A673 (cell line): ENCODE measurements around the gene ADRA2C.

Source experiments
- EZH2 ChIP-seq: fragments of 200-600 bp; sonication (generic); IDR thresholded peaks from 2 replicates; pipeline ENCODE4 v1.6.1; 2017; ENCODE audit warnings: borderline replicate concordance, low read depth, mild to moderate bottlenecking, mixed read lengths, antibody characterized with exemption, low read length; ENCODE audit not compliant: poor library complexity, severe bottlenecking
- TF ChIP-seq, protein P1 (sequence below): fragments of 300-800, 200-600 bp; sonication (generic); conservative IDR thresholded peaks from 2 replicates; pipeline ENCODE4 v1.5.1; 2017; ENCODE audit warnings: low read depth, mild to moderate bottlenecking, antibody characterized with exemption, low read length, moderate library complexity, mixed read lengths

DNA sequence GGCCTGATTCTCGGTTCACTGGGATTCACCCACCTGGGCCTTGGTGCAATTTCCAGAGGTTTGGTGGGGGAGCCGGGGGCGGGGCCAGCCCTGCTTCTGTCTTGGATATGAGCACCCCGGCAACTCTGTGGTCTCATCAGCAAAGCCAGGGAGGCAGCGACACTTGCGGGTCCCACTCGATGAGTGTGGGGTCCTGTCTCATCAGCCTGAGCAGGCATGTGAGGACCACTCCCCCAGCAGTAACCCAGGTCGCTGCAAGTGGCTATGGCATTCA lies 19.0 kb downstream of the ADRA2C start:
- TF ChIP-seq, protein P1, sequence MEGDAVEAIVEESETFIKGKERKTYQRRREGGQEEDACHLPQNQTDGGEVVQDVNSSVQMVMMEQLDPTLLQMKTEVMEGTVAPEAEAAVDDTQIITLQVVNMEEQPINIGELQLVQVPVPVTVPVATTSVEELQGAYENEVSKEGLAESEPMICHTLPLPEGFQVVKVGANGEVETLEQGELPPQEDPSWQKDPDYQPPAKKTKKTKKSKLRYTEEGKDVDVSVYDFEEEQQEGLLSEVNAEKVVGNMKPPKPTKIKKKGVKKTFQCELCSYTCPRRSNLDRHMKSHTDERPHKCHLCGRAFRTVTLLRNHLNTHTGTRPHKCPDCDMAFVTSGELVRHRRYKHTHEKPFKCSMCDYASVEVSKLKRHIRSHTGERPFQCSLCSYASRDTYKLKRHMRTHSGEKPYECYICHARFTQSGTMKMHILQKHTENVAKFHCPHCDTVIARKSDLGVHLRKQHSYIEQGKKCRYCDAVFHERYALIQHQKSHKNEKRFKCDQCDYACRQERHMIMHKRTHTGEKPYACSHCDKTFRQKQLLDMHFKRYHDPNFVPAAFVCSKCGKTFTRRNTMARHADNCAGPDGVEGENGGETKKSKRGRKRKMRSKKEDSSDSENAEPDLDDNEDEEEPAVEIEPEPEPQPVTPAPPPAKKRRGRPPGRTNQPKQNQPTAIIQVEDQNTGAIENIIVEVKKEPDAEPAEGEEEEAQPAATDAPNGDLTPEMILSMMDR, result no peak
- no peak for TF ChIP-seq EZH2
